Liver (tissue), 9 donors: ENCODE data around the gene BOD1L2. TPM values are rescaled to one million over a fixed set of nuclear protein-coding genes. Genes with fewer than 3 reads are reported as not detected.

Experiments
- DNase-seq: peaks from one replicate; pipeline ENCODE4 v3.0.0-alpha.2; 2017; ENCODE audit warnings: low spot score
- H3K27ac ChIP-seq, 2 donors: one replicate each; pipeline ENCODE4 v1.7.0; 2013; ENCODE audit warnings: inconsistent platforms in 2 of 2, low read length in 2 of 2, control low read depth in 1 of 2, low read depth in 1 of 2, mild to moderate bottlenecking in 1 of 2
- H3K27me3 ChIP-seq, 4 donors: one replicate each; pipeline versions ENCODE4 v1.6.1 to v1.7.0; 2013; ENCODE audit warnings: low read length in 3 of 4, inconsistent platforms in 1 of 4, mild to moderate bottlenecking in 1 of 4, moderate library complexity in 1 of 4; ENCODE audit not compliant: control insufficient read depth in 4 of 4, insufficient read depth in 4 of 4
- H3K36me3 ChIP-seq, 4 donors: one replicate each; pipeline versions ENCODE4 v1.6.1 to v1.7.0; 2013; ENCODE audit warnings: low read length in 3 of 4, mild to moderate bottlenecking in 3 of 4, low read depth in 1 of 4, moderate library complexity in 1 of 4; ENCODE audit not compliant: control insufficient read depth in 4 of 4, insufficient read depth in 3 of 4
- H3K4me1 ChIP-seq, 4 donors: one replicate each; pipeline versions ENCODE4 v1.6.1 to v1.7.0; 2013; ENCODE audit warnings: low read length in 3 of 4, mild to moderate bottlenecking in 3 of 4, moderate library complexity in 1 of 4; ENCODE audit not compliant: control insufficient read depth in 4 of 4, insufficient read depth in 4 of 4
- H3K4me3 ChIP-seq, 3 donors: one replicate each; pipeline versions ENCODE4 v1.6.1 to v1.7.0; 2013; ENCODE audit warnings: low read length in 3 of 3, control low read depth in 1 of 3, low read depth in 1 of 3, mild to moderate bottlenecking in 1 of 3
- H3K9ac ChIP-seq, 2 donors: one replicate each; pipeline ENCODE4 v1.7.0; 2013; ENCODE audit warnings: low read length in 2 of 2, mild to moderate bottlenecking in 2 of 2, moderate library complexity in 2 of 2, control low read depth in 1 of 2, low read depth in 1 of 2
- H3K9me3 ChIP-seq, 4 donors: one replicate each; pipeline versions ENCODE4 v1.6.1 to v1.7.0; 2013; ENCODE audit warnings: low read length in 3 of 4; ENCODE audit not compliant: control insufficient read depth in 4 of 4
- CTCF ChIP-seq: fragments of 150-350 bp; IDR thresholded peaks from 2 replicates; pipeline ENCODE4 v1.5.1; 2017; ENCODE audit warnings: improper control_type of control experiment, low read depth, low read length; ENCODE audit not compliant: missing input control
- EGR1 ChIP-seq, 2 donors: IDR thresholded peaks; 2 replicates each; pipeline ENCODE4 v1.6.1; 2016 to 2018; ENCODE audit warnings: antibody characterized with exemption in 2 of 2, low read depth in 2 of 2
- FOXA1 ChIP-seq: IDR thresholded peaks from 2 replicates; pipeline ENCODE4 v1.6.1; 2016; ENCODE audit warnings: antibody characterized with exemption
- FOXA2 ChIP-seq: IDR thresholded peaks from 2 replicates; pipeline ENCODE4 v1.6.1; 2016; ENCODE audit warnings: antibody characterized with exemption
- GABPA ChIP-seq, 2 donors: IDR thresholded peaks in 1 of 2; conservative IDR thresholded peaks in 1 of 2; 2 replicates each; pipeline ENCODE4 v1.6.1; 2016; ENCODE audit warnings: antibody characterized with exemption in 2 of 2, mild to moderate bottlenecking in 1 of 2, moderate library complexity in 1 of 2
- HNF4A ChIP-seq, 2 donors: conservative IDR thresholded peaks; 2 replicates each; pipeline ENCODE4 v1.6.1; 2016; ENCODE audit warnings: antibody characterized with exemption in 2 of 2, mild to moderate bottlenecking in 2 of 2
- HNF4G ChIP-seq: IDR thresholded peaks from 2 replicates; pipeline ENCODE4 v1.6.1; 2016; ENCODE audit warnings: antibody characterized with exemption
- JUND ChIP-seq, 2 donors: IDR thresholded peaks; 2 replicates each; pipeline ENCODE4 v1.6.1; 2016; ENCODE audit warnings: antibody characterized with exemption in 2 of 2
- MAX ChIP-seq: IDR thresholded peaks from 2 replicates; pipeline ENCODE4 v1.6.1; 2016; ENCODE audit warnings: antibody characterized with exemption
- NR2F2 ChIP-seq: IDR thresholded peaks from 2 replicates; pipeline ENCODE4 v1.6.1; 2016; ENCODE audit warnings: antibody characterized with exemption
- RAD21 ChIP-seq, 2 donors: IDR thresholded peaks; 2 replicates each; pipeline ENCODE4 v1.6.1; 2016; ENCODE audit warnings: antibody characterized with exemption in 2 of 2, mild to moderate bottlenecking in 2 of 2
- REST ChIP-seq: IDR thresholded peaks from 2 replicates; pipeline ENCODE4 v1.6.1; 2016; ENCODE audit warnings: antibody characterized with exemption, mild to moderate bottlenecking
- RXRA ChIP-seq, 2 donors: IDR thresholded peaks; 2 replicates each; pipeline ENCODE4 v1.6.1; 2017 to 2018; ENCODE audit warnings: antibody characterized with exemption in 2 of 2, mild to moderate bottlenecking in 1 of 2
- SP1 ChIP-seq: IDR thresholded peaks from 2 replicates; pipeline ENCODE4 v1.6.1; 2018; ENCODE audit warnings: antibody characterized with exemption, mild to moderate bottlenecking
- TAF1 ChIP-seq: conservative IDR thresholded peaks from 2 replicates; pipeline ENCODE4 v1.6.1; 2016; ENCODE audit warnings: antibody characterized with exemption, mild to moderate bottlenecking
- YY1 ChIP-seq: IDR thresholded peaks from 2 replicates; pipeline ENCODE4 v1.6.1; 2016; ENCODE audit warnings: antibody characterized with exemption, mild to moderate bottlenecking
- ZBTB33 ChIP-seq: IDR thresholded peaks from 2 replicates; pipeline ENCODE4 v1.6.1; 2016; ENCODE audit warnings: antibody characterized with exemption
- polyA plus RNA-seq, 2 donors: library from polyadenylated mRNA; stranded (reverse) in 1 of 2; unstranded in 1 of 2; fragments of 200-250 nt in 1 of 2; fragments of >200 nt in 1 of 2; fragmentation: Nextera tagmentation in 1 of 2; extraction: Ambion mirVana in 1 of 2; gene quantifications; one replicate each; pipeline versions ENCODE4 v1.2.1 to v1.2.3, GENCODE V29; 2013 to 2015
- total RNA-seq, 2 donors: library from RNA; depleted of rRNA; stranded (reverse); fragments of >200 nt; gene quantifications; one replicate each; pipeline ENCODE4 v1.2.3, GENCODE V29; 2014
- TF ChIP-seq, protein P1 (sequence below): IDR thresholded peaks from 2 replicates; pipeline ENCODE4 v1.6.1; 2016; ENCODE audit warnings: antibody characterized with exemption
- donor health status: healthy.
- donor health status: healthy.
- donor health status: healthy.
- donor health status: healthy.
- donor health status: healthy.

The BOD1L2 gene
- total and polyA plus RNA-seq, 4 donors = not detected

- TF ChIP-seq ZBTB33 (no peak), FOXA2 (no peak), FOXA1 (no peak), TAF1 (no peak), HNF4G (no peak), CTCF (no peak), REST (no peak), SP1 (no peak), GABPA (IDR thresholded peaks at IDR 0.05 in 1 of 2, conservative IDR thresholded peaks at IDR 0.05 in 1 of 2) (no peak), RXRA (IDR thresholded peaks at IDR 0.05) (no peak), YY1 (no peak), RAD21 (IDR thresholded peaks at IDR 0.05) (no peak), NR2F2 (no peak), HNF4A (conservative IDR thresholded peaks at IDR 0.05) (no peak), JUND (IDR thresholded peaks at IDR 0.05) (no peak), MAX (no peak), EGR1 (IDR thresholded peaks at IDR 0.05; ENCODE audit: low read depth in 2 of 2) (no peak)
- TF ChIP-seq, protein P1, sequence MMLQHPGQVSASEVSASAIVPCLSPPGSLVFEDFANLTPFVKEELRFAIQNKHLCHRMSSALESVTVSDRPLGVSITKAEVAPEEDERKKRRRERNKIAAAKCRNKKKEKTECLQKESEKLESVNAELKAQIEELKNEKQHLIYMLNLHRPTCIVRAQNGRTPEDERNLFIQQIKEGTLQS = no peak
- Histone ChIP-seq H3K9ac (no peak overlapping the region), H3K36me3 (no peaks in the 10 kb centered on the region), H3K27ac (peak overlapping the region; percentile 32 to 62), H3K27me3 (no peaks in the 10 kb centered on the region), H3K4me3 (no peak overlapping the region), H3K9me3 (no peaks in the 10 kb centered on the region), H3K4me1 (peaks cover 0 to 14% (median 8%) of the 10 kb centered on the region in 4 donors)
- no peak for DNase-seq
Observed at GRCh38 chr18:57142324-57142723, 4.6 kb upstream of the BOD1L2 start.
